Activated naive CD8-positive, alpha-beta T cell treated with anti-CD3 and anti-CD28 coated beads for 36 hours (primary cell): ENCODE data around the gene ADGRG1. TPM values are rescaled to one million over a fixed set of nuclear protein-coding genes. Genes with fewer than 3 reads are reported as not detected.

Experiments used
- DNase-seq: peaks from one replicate; pipeline ENCODE4 v3.0.0; 2021
- H3K27ac Mint-ChIP-seq: one replicate; pipeline ENCODE4 v1.8.0; 2022; ENCODE audit warnings: mild to moderate bottlenecking, moderate library complexity, mixed read lengths
- H3K27me3 Mint-ChIP-seq: one replicate; pipeline ENCODE4 v1.8.0; 2022; ENCODE audit warnings: mild to moderate bottlenecking, mixed read lengths
- H3K36me3 Mint-ChIP-seq: one replicate; pipeline ENCODE4 v1.8.0; 2021; ENCODE audit warnings: mild to moderate bottlenecking, mixed read lengths
- H3K4me1 Mint-ChIP-seq: one replicate; pipeline ENCODE4 v1.8.0; 2021; ENCODE audit warnings: mixed read lengths
- H3K4me3 Mint-ChIP-seq: one replicate; pipeline ENCODE4 v1.8.0; 2022; ENCODE audit warnings: mild to moderate bottlenecking, moderate library complexity, mixed read lengths
- H3K9me3 Mint-ChIP-seq: one replicate; pipeline ENCODE4 v1.8.0; 2022; ENCODE audit warnings: mixed read lengths
- total RNA-seq, 2 experiments: library from RNA; stranded (reverse); gene quantifications; one replicate each; pipeline ENCODE4 v1.2.3, GENCODE V29; 2021

The ADGRG1 gene
- total RNA-seq, 2 experiments from 2014 or later, result 2.8 to 3.0 TPM

DNA sequence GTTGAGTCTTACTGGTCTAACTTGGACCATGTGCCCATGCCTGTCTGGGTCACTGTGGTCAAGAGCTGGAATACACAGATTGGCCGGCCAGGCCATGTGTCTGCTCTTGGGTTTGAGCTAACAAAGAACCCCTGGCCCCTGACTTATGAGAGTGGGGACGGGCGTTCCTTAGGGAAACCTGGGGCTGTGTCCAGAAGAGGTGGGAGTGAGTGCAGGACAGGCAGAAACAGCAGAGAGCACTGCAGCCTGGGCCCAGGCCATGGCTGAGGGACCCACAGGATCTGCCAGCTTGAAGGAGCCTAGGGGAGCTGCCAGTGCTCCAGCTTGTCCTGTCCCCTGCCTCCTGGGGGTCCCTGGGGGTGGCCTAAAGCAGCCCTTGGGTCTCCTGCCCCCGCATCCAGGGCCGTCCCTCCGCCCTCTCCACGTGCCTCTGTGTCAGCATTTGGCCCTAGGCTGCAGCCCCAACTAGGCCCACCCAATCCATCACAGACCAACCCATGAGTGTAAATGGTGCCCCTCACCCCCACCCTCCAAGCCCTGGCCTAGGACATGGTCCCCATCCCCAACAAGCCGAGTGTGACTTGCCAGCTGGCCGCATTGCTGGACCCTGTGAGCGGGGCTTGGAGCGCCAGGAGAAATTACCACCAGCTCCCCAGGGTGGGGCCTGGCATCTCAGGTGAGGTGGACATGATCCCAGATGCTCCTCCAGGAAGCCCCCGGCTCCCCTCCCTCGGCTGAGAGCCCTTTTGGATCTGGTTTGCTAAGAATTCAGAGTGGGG lies 53.7 kb downstream of the ADGRG1 start:
- no peaks in the 10 kb centered on the region for H3K9me3 Mint-ChIP-seq
- H3K27me3 Mint-ChIP-seq, result no peaks in the 10 kb centered on the region
- H3K36me3 Mint-ChIP-seq, result no peaks in the 10 kb centered on the region
- DNase-seq, result no peak
- H3K4me1 Mint-ChIP-seq, result no peaks in the 10 kb centered on the region
- H3K4me3 Mint-ChIP-seq, result no peak overlapping the region
- no peak overlapping the region for H3K27ac Mint-ChIP-seq

DNA sequence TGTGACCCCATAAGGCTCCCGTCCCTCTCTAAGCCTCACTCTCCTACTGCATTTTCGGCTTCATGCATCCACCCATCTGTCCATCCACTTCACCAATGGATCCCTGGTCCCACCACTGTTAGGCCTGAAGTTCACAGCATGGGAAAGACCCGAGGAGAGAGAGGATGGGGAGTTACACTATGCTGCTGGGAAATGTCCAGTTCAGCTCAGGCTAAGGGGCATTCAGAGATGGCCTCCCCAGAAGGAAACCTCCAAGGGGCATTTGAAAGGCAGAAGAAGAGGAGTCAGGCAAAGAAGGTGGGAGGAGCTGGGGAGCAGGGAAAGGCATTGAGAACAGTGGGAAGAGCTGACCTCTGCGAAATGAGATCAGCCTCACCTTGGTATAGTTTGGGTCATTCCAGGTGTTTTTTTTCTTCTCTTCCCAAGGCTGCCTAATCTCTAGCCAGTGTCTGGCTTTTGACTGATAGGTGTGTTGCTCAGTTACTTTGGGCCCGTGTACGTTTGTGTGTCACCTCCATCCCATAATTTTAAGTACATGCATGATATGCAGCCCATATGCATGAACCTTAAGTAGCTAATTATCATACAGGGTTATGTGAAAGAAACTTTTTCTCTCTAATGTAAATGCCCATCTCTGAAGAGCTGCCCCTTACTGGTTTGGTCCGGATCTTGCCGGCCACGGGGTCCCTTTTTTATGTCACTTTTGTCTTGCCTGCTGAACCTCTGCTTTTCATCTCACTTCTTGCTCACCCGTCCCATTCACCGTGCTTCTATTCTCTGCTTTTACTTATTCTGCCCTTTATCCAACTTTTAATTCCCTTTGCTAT lies 54.6 kb downstream of the ADGRG1 start:
- no peak for DNase-seq
- Mint-ChIP-seq H3K27ac (no peak overlapping the region), H3K27me3 (no peaks in the 10 kb centered on the region), H3K4me1 (peaks cover 3% of the 10 kb centered on the region), H3K4me3 (no peak overlapping the region), H3K36me3 (no peaks in the 10 kb centered on the region), H3K9me3 (no peaks in the 10 kb centered on the region)

DNA sequence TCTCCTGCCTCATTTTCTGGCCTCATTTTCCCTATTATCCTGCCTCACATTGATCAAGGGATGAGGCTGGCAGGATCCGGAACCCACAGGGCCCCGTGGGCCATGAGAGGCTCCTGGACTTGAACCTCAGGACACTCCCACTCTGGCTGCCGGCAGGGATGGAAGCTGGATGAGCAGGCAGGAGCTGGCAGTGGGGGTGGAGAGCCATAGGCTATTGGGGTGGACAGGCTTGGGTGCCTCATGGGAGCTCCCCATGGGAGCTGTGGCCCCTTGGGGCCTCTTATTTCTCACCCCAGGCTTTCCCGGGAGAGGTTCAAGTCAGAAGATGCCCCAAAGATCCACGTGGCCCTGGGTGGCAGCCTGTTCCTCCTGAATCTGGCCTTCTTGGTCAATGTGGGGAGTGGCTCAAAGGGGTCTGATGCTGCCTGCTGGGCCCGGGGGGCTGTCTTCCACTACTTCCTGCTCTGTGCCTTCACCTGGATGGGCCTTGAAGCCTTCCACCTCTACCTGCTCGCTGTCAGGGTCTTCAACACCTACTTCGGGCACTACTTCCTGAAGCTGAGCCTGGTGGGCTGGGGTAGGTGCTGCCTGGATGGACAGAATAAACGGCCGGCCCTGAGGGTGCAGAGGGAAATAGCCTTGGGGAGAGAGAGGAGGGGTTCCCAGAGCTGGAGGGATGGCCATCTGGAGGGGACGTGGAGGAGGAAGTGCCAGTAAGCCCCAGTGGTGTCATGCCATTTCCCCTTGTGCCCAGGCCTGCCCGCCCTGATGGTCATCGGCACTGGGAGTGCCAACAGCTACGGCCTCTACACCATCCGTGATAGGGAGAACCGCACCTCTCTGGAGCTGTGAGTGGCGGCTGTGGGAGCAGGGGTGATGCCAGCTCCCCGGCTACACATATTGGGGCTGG lies 55.5 kb downstream of the ADGRG1 start:
- Mint-ChIP-seq H3K4me1 (peaks cover 3% of the 10 kb centered on the region), H3K4me3 (no peak overlapping the region), H3K27me3 (no peaks in the 10 kb centered on the region), H3K9me3 (no peaks in the 10 kb centered on the region), H3K27ac (no peak overlapping the region), H3K36me3 (no peaks in the 10 kb centered on the region)
- DNase-seq, result no peak

DNA sequence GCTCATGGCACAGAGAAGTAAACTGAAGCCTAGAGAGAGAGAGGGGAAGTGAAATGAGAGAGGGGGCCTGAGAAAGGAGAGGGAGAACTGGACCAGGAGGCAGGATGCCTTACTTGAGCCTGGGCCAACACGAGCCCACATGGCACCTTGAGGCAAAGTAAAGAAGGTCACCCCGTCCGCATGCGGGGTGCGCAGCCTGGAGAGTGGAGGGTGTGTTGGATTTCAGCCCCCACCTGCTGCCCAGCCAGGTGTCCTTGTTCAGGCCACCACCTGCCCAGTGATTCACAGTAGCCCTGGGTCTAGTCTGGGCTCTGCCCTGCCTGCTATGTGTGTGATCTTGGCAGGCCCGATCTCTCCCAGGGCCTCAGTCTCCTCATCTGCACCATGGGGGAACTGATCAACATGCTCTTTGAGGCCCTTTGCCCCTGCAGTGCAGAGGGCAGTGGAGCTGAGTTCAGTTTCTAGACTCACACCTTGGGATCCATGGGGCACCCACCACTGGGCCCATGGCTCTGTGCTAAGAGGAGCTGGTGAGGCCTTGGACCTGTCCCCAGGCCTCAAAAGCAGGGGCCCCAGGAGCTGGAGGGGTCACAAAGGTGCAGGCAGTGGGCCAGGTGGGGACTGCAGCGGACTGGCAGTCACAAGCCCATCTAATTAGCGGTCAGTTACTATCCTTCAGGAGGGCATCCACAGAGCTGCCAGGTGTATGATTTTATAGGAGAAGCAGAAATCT lies 56.4 kb downstream of the ADGRG1 start:
- Mint-ChIP-seq H3K27me3 (no peaks in the 10 kb centered on the region), H3K27ac (no peak overlapping the region)
- DNase-seq, result no peak

DNA sequence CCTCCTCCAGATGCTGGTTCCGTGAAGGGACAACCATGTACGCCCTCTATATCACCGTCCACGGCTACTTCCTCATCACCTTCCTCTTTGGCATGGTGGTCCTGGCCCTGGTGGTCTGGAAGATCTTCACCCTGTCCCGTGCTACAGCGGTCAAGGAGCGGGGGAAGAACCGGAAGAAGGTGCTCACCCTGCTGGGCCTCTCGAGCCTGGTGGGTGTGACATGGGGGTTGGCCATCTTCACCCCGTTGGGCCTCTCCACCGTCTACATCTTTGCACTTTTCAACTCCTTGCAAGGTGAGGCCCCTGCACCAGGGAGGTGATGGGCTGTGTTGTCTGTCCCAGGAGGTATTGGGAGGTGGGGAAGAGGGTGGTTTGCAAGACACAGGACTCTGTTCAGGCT lies 57.2 kb downstream of the ADGRG1 start:
- no peaks in the 10 kb centered on the region for H3K36me3 Mint-ChIP-seq
- H3K4me3 Mint-ChIP-seq, result no peak overlapping the region
- H3K27ac Mint-ChIP-seq, result no peak overlapping the region

More for the DNA sequence above, 56.4 kb downstream of the ADGRG1 start:
- Mint-ChIP-seq H3K4me3 (no peak overlapping the region), H3K9me3 (no peaks in the 10 kb centered on the region), H3K36me3 (no peaks in the 10 kb centered on the region), H3K4me1 (peaks cover 8% of the 10 kb centered on the region)

DNA sequence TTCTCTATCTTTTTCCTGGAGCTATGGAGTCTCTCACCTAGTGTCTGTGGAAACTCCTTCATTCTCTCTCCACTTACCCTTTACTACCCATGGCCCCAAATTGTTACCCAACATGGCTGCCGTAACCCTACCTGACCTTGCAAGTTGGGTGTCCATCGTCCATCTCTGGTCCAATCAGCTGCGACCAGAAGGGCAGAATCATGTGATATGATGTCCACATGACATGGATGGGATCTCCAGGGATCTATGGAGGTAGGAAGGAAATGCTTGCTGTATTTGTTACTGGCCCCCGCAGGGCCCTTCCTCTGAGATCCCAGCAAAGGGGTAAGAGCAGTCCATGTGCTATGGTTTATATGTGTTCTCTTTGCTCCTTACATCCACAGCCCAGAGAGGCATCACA lies 58.1 kb downstream of the ADGRG1 start:
- Mint-ChIP-seq H3K9me3 (no peaks in the 10 kb centered on the region), H3K36me3 (no peaks in the 10 kb centered on the region), H3K4me3 (no peak overlapping the region), H3K27me3 (no peaks in the 10 kb centered on the region), H3K4me1 (peaks cover 14% of the 10 kb centered on the region), H3K27ac (no peak overlapping the region)
- DNase-seq, result no peak

More for the DNA sequence above, 57.2 kb downstream of the ADGRG1 start:
- Mint-ChIP-seq H3K27me3 (no peaks in the 10 kb centered on the region), H3K4me1 (peaks cover 14% of the 10 kb centered on the region), H3K9me3 (no peaks in the 10 kb centered on the region)
- no peak for DNase-seq

DNA sequence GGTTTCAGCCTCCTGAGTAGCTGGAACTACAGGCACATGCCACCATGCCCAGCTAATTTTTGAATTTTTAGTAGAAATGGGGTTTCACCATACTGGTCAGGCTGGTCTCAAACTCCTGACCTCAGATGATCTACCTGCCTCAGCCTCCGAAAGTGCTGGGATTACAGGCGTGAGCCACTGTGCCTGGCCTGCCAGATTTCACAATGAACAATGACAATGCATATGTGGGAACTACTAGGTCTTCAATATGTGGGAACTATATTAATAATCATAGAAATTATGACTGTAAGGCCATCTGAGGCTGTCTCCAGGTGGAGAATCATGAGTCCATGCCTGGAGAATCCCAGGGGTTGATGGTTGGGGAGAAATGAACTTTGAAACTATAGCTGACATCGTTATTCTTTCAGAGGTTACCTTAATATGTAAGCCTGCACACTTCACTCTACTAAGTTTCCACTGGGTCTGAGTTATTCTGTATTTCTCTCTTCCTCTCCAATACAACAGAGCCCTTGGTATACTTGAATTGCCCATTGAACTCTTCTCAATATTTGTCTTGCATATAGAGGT lies 59.0 kb downstream of the ADGRG1 start:
- no peaks in the 10 kb centered on the region for H3K9me3 Mint-ChIP-seq
- peaks cover 14% of the 10 kb centered on the region for H3K4me1 Mint-ChIP-seq
- H3K36me3 Mint-ChIP-seq, result no peaks in the 10 kb centered on the region
- no peak for DNase-seq
- H3K27ac Mint-ChIP-seq, result no peak overlapping the region
- H3K27me3 Mint-ChIP-seq, result no peaks in the 10 kb centered on the region
- no peak overlapping the region for H3K4me3 Mint-ChIP-seq

DNA sequence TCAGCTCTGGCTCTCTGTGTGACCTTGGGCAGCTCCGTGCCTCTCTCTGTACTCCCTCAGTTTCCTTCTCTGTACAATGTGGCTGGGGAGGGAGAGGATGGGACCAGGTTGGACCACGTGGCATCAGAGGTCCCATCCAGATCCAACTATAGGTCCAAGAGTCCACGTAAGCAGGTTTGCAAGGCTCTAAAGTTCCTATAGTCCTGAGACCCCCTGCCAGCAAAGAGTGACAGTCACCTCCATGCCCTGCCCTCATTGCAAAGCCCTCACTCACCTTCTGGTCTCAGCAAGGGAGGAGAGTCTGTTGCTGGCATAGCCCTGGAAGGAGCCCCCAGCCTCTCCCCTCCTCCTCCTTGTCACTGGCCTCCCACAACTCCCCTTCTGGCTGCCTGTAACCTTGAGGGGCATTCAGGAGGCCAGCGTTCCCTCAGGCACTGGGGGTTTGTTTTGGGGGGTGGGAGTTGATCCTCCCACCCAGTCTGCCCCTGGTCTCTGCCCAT lies 60.1 kb downstream of the ADGRG1 start:
- Mint-ChIP-seq H3K27ac (peak overlapping the region; percentile 5), H3K36me3 (no peaks in the 10 kb centered on the region), H3K4me3 (no peak overlapping the region), H3K9me3 (no peaks in the 10 kb centered on the region), H3K27me3 (no peaks in the 10 kb centered on the region), H3K4me1 (peaks cover 14% of the 10 kb centered on the region)
- DNase-seq, result no peak

DNA sequence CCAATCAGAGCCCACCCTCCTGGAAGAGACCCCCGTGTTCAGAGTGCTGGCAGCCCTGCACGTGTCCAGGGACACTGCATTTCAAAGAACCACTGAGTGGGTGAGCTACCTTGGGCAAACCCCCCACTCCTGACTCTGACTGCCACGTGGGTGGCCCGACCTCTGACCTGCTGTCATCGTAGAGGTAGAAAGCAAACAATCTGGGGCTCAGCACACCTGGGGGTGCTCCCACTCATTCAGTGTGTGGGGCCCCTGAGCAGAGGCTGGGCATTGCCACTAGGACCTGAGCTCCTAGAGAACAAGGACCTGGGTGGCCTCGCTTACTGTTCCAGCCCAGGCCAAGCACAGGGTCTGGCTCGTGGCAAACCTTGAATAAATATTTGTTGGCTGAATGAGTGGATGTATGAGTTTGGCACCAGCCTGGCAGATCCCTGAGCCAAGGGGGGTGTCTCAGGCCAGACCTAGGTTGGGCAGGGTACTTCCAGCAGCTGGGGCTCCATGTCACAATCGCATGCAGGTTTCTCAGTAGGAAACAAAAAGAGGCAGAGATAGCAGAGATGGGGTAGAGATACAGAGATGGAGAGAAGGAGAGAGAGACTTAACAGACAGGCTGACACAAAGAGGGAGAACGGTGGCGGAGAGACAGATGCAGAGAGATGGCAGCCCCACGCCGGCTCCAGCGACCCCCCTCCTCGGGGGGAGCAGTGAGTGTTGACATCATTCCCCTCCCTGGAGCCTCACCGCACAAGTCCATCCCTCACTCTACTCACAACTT lies 60.7 kb downstream of the ADGRG1 start:
- H3K4me3 Mint-ChIP-seq, result peak overlapping the region; percentile 72
- no peaks in the 10 kb centered on the region for H3K27me3 Mint-ChIP-seq
- no peaks in the 10 kb centered on the region for H3K36me3 Mint-ChIP-seq
- DNase-seq, result no peak
- no peaks in the 10 kb centered on the region for H3K9me3 Mint-ChIP-seq
- peak overlapping the region; percentile 75 for H3K27ac Mint-ChIP-seq
- H3K4me1 Mint-ChIP-seq, result peaks cover 14% of the 10 kb centered on the region

DNA sequence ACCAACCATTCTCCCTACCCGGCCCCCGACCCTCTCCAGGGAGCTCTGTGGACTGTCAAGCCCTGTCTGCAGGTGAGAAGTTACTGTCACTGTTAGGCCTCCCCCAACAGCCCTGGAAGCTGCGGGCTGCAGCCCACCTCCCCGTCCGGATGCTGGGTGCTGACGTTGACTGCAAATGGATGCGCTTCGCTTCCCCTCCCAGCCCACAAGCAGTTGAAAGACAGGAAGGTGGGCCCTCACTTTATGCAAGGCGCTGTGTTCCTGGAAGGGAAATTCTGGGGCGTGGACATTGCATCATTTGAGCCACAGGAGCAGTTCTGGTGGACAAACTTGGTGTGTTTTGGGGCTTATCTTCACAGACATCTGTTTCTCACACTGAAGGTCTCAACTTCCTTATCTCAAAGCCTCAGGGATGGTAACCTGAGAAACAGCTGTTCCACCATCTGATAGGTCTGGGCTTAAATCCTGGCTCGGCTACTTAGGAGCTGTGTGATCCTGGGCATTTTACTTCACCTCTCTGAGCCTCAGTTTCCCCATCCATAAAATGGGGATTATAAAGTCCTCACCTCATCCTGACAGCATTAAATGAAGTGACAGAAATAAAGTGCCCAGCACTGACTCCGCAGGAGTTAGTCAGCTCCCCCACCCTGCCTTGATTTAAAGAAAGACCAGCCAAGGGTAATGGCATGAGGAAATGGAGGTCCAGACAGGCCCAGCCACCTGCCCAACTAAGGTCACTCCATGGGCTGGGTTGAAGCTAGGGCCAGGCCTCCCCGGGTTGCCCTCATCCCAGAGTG lies 61.5 kb downstream of the ADGRG1 start:
- Mint-ChIP-seq H3K27me3 (no peaks in the 10 kb centered on the region), H3K36me3 (no peaks in the 10 kb centered on the region), H3K27ac (peak overlapping the region; percentile 75), H3K4me1 (peaks cover 19% of the 10 kb centered on the region), H3K9me3 (no peaks in the 10 kb centered on the region), H3K4me3 (peak overlapping the region; percentile 59)
- peak; percentile 62 for DNase-seq

DNA sequence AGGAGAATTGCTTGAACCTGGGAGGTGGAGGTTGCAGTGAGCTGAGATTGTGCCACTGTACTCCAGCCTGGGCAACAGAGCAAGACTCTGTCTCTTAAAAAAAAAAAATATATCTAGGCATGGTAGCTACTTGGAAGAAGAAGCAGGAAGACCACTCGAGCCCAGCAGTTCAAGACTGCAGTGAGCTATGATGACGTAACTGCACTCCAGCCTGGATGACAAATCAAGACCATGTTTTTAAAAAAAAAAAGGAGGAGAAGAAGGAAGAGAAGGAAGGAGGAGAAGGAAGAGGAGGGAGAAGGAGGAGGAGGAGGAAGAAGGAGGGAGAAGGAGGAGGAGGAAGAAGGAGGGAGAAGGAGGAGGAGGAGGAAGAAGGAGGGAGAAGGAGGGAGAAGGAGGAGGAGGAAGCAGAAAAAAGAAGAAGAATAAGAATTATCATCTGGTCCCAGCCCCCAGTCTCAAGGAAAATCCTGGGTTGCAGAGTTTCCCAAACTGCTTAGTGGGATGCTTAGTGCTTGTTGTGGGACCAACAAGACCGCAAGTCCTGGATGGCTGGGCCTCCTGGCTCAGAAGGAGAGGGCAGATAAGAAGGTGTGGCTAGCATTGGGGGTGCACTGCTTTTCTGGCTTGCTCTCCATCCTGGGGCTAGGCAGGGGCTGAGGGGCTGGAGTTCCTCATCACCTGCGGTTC lies 62.5 kb downstream of the ADGRG1 start:
- H3K9me3 Mint-ChIP-seq, result no peaks in the 10 kb centered on the region
- no peak overlapping the region for H3K4me3 Mint-ChIP-seq
- peaks cover 22% of the 10 kb centered on the region for H3K4me1 Mint-ChIP-seq
- H3K36me3 Mint-ChIP-seq, result no peaks in the 10 kb centered on the region
- no peaks in the 10 kb centered on the region for H3K27me3 Mint-ChIP-seq
- H3K27ac Mint-ChIP-seq, result peak overlapping the region; percentile 75
- no peak for DNase-seq

DNA sequence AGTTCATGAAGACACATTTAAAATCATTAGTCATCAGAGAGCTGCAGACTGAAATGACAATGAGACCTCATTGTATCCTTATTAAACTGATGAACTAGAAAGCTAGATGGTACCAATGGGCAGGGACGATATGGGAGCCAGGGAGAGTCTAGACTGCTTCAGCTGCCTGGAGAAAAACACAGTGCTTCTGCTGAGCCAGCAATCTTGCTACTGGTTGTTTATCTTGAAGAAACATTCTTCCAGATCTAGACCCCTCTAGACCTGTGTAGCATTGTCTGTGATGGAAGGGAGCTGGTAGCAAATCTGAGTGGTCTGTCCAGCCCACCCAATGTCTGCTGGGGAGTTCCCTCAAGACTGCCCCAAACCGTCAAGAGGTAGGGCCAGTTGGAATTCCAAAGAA lies 64.2 kb downstream of the ADGRG1 start:
- Mint-ChIP-seq H3K36me3 (no peaks in the 10 kb centered on the region), H3K27ac (no peak overlapping the region), H3K4me3 (no peak overlapping the region), H3K27me3 (no peaks in the 10 kb centered on the region), H3K4me1 (peaks cover 22% of the 10 kb centered on the region), H3K9me3 (no peaks in the 10 kb centered on the region)
- DNase-seq, result no peak
